HCT116 (cell line): ENCODE measurements around the gene SLC22A6. TPM values are rescaled to one million over a fixed set of nuclear protein-coding genes. Genes with fewer than 3 reads are reported as not detected.

Experiments used
- ATAC-seq: fragments of 200-7000 bp; cut with Tn5 transposase; 2 replicates; pipeline ENCODE4 v1.9.1; 2020; ENCODE audit warnings: mild to moderate bottlenecking, moderate library complexity
- BruUV-seq: library from RNA; stranded (reverse); fragments of 400-500 nt; replicated peaks from 2 replicates; lab custom pipeline; 2021; lab: Mats Ljungman, UMichigan
- CTCF ChIA-PET: fragments of 300-600 bp; sonication (Branson Sonifier 250); formaldehyde crosslinking; loops from one replicate; lab custom pipeline; 2021; ENCODE audit warnings: antibody characterized with exemption; lab: Charles Lee
- POLR2A ChIA-PET: fragments of 300-600, 350-600 bp; sonication (Branson Sonifier 250); formaldehyde crosslinking; loops from one replicate; lab custom pipeline; 2021; ENCODE audit warnings: antibody characterized with exemption; lab: Charles Lee
- RAD21 ChIA-PET, 2 experiments: fragments of 300-600 bp; sonication (Branson Sonifier 250); formaldehyde crosslinking; loops; one replicate each; lab custom pipeline; 2023; ENCODE audit warnings: low total read pairs in 2 of 2; ENCODE audit not compliant: uncharacterized antibody in 2 of 2, unreplicated experiment in 2 of 2, low non-redundant PET in 1 of 2; lab: Charles Lee
- DNase-seq: peaks from one replicate; pipeline ENCODE4 v3.0.0-alpha.2; 2010; ENCODE audit warnings: low read depth, low spot score
- H2AFZ ChIP-seq: fragments of 200-600 bp; shearing (Covaris generic), sonication (generic); 2 replicates; pipeline ENCODE4 v1.6.1; 2017; ENCODE audit warnings: low read depth, mixed run types, mixed read lengths, antibody characterized with exemption, low read length; ENCODE audit not compliant: poor library complexity, severe bottlenecking
- H3K27ac ChIP-seq: 2 replicates; pipeline ENCODE4 v1.5.1; 2012; ENCODE audit warnings: low read depth, low read length
- H3K27me3 ChIP-seq: fragments of 200-600 bp; sonication (generic); 2 replicates; pipeline ENCODE4 v1.6.1; 2016; ENCODE audit warnings: mixed run types, low read length, mixed read lengths; ENCODE audit not compliant: insufficient read depth
- H3K36me3 ChIP-seq, 2 experiments: fragments of 200-500 bp in 1 of 2; fragments of 200-600 bp in 1 of 2; sonication (Bioruptor generic) in 1 of 2; sonication (generic) in 1 of 2; 2 replicates each; pipeline versions ENCODE4 v1.5.1 to v1.6.1; 2014 to 2016; ENCODE audit warnings: low read length in 2 of 2, inconsistent platforms in 1 of 2, mixed read lengths in 1 of 2, mixed run types in 1 of 2; ENCODE audit not compliant: insufficient read depth in 2 of 2, control insufficient read depth in 1 of 2
- H3K4me1 ChIP-seq, 2 experiments: fragments of 200-600 bp in 1 of 2; sonication (generic) in 1 of 2; 2 replicates each; pipeline versions ENCODE4 v1.5.1 to v1.6.1; 2012 to 2017; ENCODE audit warnings: low read length in 2 of 2, inconsistent platforms in 1 of 2, mild to moderate bottlenecking in 1 of 2, mixed read lengths in 1 of 2, mixed run types in 1 of 2, moderate library complexity in 1 of 2; ENCODE audit not compliant: insufficient read depth in 2 of 2, control insufficient read depth in 1 of 2
- H3K4me2 ChIP-seq: fragments of 200-600 bp; sonication (generic); 2 replicates; pipeline ENCODE4 v1.6.1; 2017; ENCODE audit warnings: mixed run types, low read length, mixed read lengths
- H3K4me3 ChIP-seq, 2 experiments: fragments of 200-600 bp in 1 of 2; sonication (generic) in 1 of 2; replicated peaks in 1 of 2; 2 replicates each; pipeline ENCODE4 v1.5.1; 2011 to 2016; ENCODE audit warnings: low read length in 2 of 2, control low read depth in 1 of 2, low read depth in 1 of 2, mild to moderate bottlenecking in 1 of 2, mixed read lengths in 1 of 2, mixed run types in 1 of 2
- H3K79me2 ChIP-seq: fragments of 200-600 bp; sonication (generic); 2 replicates; pipeline ENCODE4 v1.6.1; 2017; ENCODE audit warnings: mild to moderate bottlenecking, mixed run types, low read length, moderate library complexity, mixed read lengths; ENCODE audit not compliant: insufficient read depth
- H3K9ac ChIP-seq: fragments of 200-600 bp; sonication (generic); 2 replicates; pipeline ENCODE4 v1.6.1; 2016; ENCODE audit warnings: low read length, mixed read lengths
- H3K9me2 ChIP-seq: fragments of 200-600 bp; sonication (generic), shearing (Covaris generic); 2 replicates; pipeline ENCODE4 v1.6.1; 2017; ENCODE audit warnings: mixed run types, mild to moderate bottlenecking, moderate library complexity; ENCODE audit not compliant: insufficient read depth
- H3K9me3 ChIP-seq, 2 experiments: fragments of 200-500 bp in 1 of 2; fragments of 200-600 bp in 1 of 2; sonication (Bioruptor generic) in 1 of 2; sonication (generic) in 1 of 2; 2 replicates each; pipeline ENCODE4 v1.6.1; 2014 to 2017; ENCODE audit warnings: low read length in 2 of 2, mixed read lengths in 2 of 2, inconsistent platforms in 1 of 2, low read depth in 1 of 2, mild to moderate bottlenecking in 1 of 2, mixed run types in 1 of 2, moderate library complexity in 1 of 2; ENCODE audit not compliant: control insufficient read depth in 1 of 2, insufficient read depth in 1 of 2
- H4K20me1 ChIP-seq: fragments of 200-600 bp; sonication (generic), shearing (Covaris generic); 2 replicates; pipeline ENCODE4 v1.6.1; 2017; ENCODE audit warnings: mixed run types, mild to moderate bottlenecking, moderate library complexity; ENCODE audit not compliant: insufficient read depth
- ATF3 ChIP-seq: IDR thresholded peaks from 2 replicates; pipeline ENCODE4 v1.6.1; 2012
- CEBPB ChIP-seq: IDR thresholded peaks from 2 replicates; pipeline ENCODE4 v1.6.1; 2012; ENCODE audit warnings: low read depth
- CTCF ChIP-seq, 3 experiments: fragments of 200-600 bp in 1 of 3; sonication (generic) in 1 of 3; IDR thresholded peaks in 2 of 3; conservative IDR thresholded peaks in 1 of 3; 2 replicates each; pipeline ENCODE4 v1.5.1; 2012 to 2017; ENCODE audit warnings: low read depth in 2 of 3, low read length in 2 of 3, antibody characterized with exemption in 1 of 3, borderline replicate concordance in 1 of 3, control low read depth in 1 of 3, mild to moderate bottlenecking in 1 of 3, mixed read lengths in 1 of 3, mixed run types in 1 of 3, moderate library complexity in 1 of 3; ENCODE audit not compliant: insufficient read depth in 1 of 3
- ELF1 ChIP-seq: IDR thresholded peaks from 2 replicates; pipeline ENCODE4 v1.6.1; 2012; ENCODE audit warnings: low read depth, borderline replicate concordance
- EZH2 ChIP-seq: fragments of 200-600 bp; sonication (generic); IDR thresholded peaks from 2 replicates; pipeline ENCODE4 v1.6.1; 2017; ENCODE audit warnings: antibody characterized with exemption, mixed run types
- EZH2phosphoT487 ChIP-seq: fragments of 200-600 bp; IDR thresholded peaks from 2 replicates; pipeline ENCODE4 v1.6.1; 2018; ENCODE audit warnings: antibody characterized with exemption, borderline replicate concordance
- MAX ChIP-seq: IDR thresholded peaks from 2 replicates; pipeline ENCODE4 v1.6.1; 2012
- POLR2A ChIP-seq: IDR thresholded peaks from 2 replicates; pipeline ENCODE4 v1.7.0; 2011; ENCODE audit warnings: borderline replicate concordance; ENCODE audit not compliant: insufficient read depth, insufficient read length; ENCODE audit errors: extremely low read depth
- POLR2AphosphoS5 ChIP-seq: IDR thresholded peaks from 2 replicates; pipeline ENCODE4 v1.6.1; 2011; ENCODE audit warnings: mild to moderate bottlenecking, low read depth, low read length, moderate library complexity
- RAD21 ChIP-seq: IDR thresholded peaks from 2 replicates; pipeline ENCODE4 v1.6.1; 2012; ENCODE audit warnings: low read depth, mild to moderate bottlenecking
- SP1 ChIP-seq: IDR thresholded peaks from 2 replicates; pipeline ENCODE4 v1.6.1; 2012; ENCODE audit warnings: low read depth
- SRF ChIP-seq: IDR thresholded peaks from 2 replicates; pipeline ENCODE4 v1.6.1; 2012; ENCODE audit warnings: low read depth
- YY1 ChIP-seq: IDR thresholded peaks from 2 replicates; pipeline ENCODE4 v1.6.1; 2011; ENCODE audit warnings: low read length, low read depth, moderate library complexity, mild to moderate bottlenecking; ENCODE audit not compliant: insufficient replicate concordance; ENCODE audit errors: extremely low read depth
- ZNF274 ChIP-seq: fragments of 200-500 bp; sonication (Bioruptor generic); IDR thresholded peaks from 2 replicates; pipeline ENCODE4 v1.6.1; 2014; ENCODE audit warnings: mild to moderate bottlenecking, low read depth, low read length, inconsistent platforms
- intact Hi-C: fragments of 100-400 bp; cut with micrococcal nuclease; formaldehyde crosslinking; loops from 2 replicates; pipeline ENCODE4 v1.10.0; 2022
- total RNA-seq: library from RNA; stranded (reverse); gene quantifications from one replicate; pipeline ENCODE4 v1.2.1, GENCODE V29; 2021; ENCODE audit not compliant: unreplicated experiment

SLC22A6 gene
- total RNA-seq, 1 experiment from 2014 or later: not detected

- TF ChIP-seq ATF3: no peak
These were observed 54.1 kb downstream of the SLC22A6 start (continued) for GRCh38 chr11:62930666-62931065.

- POLR2A ChIA-PET: no interaction called here
- intact Hi-C loops: loop anchor here (5.0 kb wide), 1 partner anchor 47 kb away; no protein-coding TSS in a partner anchor
- no peaks in the 10 kb centered on the region for H3K79me2 ChIP-seq
- DNase-seq: no peak
- H3K36me3 ChIP-seq: no peaks in the 10 kb centered on the region
- H3K9ac ChIP-seq: no peak overlapping the region
- BruUV-seq: no TSS peak
- RAD21 ChIA-PET: no interaction called here
- H3K27me3 ChIP-seq: no peaks in the 10 kb centered on the region
- CTCF ChIA-PET: interaction anchor here (1.4 to 1.5 kb wide), 2 partner anchors 24 to 87 kb away, joined by 3 to 4 read pairs; no protein-coding TSS in a partner anchor
- peaks cover 12 to 16% of the 10 kb centered on the region in 2 experiments for H3K4me1 ChIP-seq
- no peaks in the 10 kb centered on the region for H3K9me3 ChIP-seq
- H3K27ac ChIP-seq: no peak overlapping the region
- H4K20me1 ChIP-seq: no peaks in the 10 kb centered on the region
- ATAC-seq: no peak
- no peak for TF ChIP-seq POLR2A
- TF ChIP-seq EZH2: no peak
- no peak for TF ChIP-seq YY1
- TF ChIP-seq ATF3: no peak
- no peak overlapping the region for H3K4me2 ChIP-seq
- no peaks in the 10 kb centered on the region for H3K9me2 ChIP-seq
- H2AFZ ChIP-seq: no peak overlapping the region
- no peak overlapping the region for H3K4me3 ChIP-seq
These were observed 54.6 kb downstream of the SLC22A6 start for GRCh38 chr11:62930157-62930556.

DNA sequence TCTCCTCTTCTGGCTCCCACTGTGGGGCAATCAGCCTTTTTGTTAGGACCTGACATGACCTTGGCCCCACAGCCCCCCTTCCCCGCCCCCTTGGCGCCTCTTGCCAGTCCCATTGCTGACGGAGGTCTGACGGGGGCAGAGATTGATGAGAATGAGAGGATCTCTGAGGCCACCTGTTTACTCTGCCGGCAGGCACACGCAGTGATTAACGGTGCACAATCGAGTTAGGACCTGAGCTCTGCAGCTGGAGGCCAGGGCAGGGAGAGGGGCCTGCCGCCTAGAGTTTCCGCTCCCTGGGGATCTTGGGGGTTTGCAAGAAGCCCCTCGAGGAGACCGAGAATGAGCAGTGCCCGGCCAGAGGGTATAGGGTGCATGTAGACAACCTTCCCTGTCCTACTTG, 56.8 kb downstream of the SLC22A6 start:
- Histone ChIP-seq H2AFZ (no peak overlapping the region), H3K79me2 (no peaks in the 10 kb centered on the region), H3K9ac (no peak overlapping the region), H3K4me2 (no peak overlapping the region), H3K9me2 (no peaks in the 10 kb centered on the region), H3K4me1 (peaks cover 12 to 16% of the 10 kb centered on the region in 2 experiments), H3K9me3 (no peaks in the 10 kb centered on the region), H3K27me3 (no peaks in the 10 kb centered on the region), H3K27ac (no peak overlapping the region), H3K4me3 (no peak overlapping the region), H4K20me1 (no peaks in the 10 kb centered on the region), H3K36me3 (no peaks in the 10 kb centered on the region)
- ChIA-PET POLR2A (no interaction called here), RAD21 (no interaction called here), CTCF (no interaction called here)
- intact Hi-C loops: no loop called here
- TF ChIP-seq ZNF274 (no peak), MAX (no peak), POLR2A (no peak), EZH2phosphoT487 (no peak), RAD21 (no peak), POLR2AphosphoS5 (no peak), CTCF (IDR thresholded peaks at IDR 0.05 in 2 of 3, conservative IDR thresholded peaks at IDR 0.05 in 1 of 3; ENCODE audit: borderline replicate concordance in 1 of 3, insufficient read depth in 1 of 3, low read depth in 2 of 3, low read length in 2 of 3) (no peak), ELF1 (no peak), CEBPB (no peak), SRF (no peak), SP1 (no peak)
- DNase-seq: no peak
- no TSS peak for BruUV-seq
- no peak for ATAC-seq
